GM19372 (cell line): ENCODE measurements around the gene DEF6.
A peak's percentile ranks its signal among the peaks of the same experiment; 100 is the strongest.

Experiments used
- ATAC-seq: cut with Tn5 transposase; IDR thresholded peaks from one replicate; pipeline ENCODE4 v1.9.1; 2021; ENCODE audit warnings: mild to moderate bottlenecking, low read depth, moderate library complexity; ENCODE audit not compliant: unreplicated experiment

The DEF6 gene, protein sequence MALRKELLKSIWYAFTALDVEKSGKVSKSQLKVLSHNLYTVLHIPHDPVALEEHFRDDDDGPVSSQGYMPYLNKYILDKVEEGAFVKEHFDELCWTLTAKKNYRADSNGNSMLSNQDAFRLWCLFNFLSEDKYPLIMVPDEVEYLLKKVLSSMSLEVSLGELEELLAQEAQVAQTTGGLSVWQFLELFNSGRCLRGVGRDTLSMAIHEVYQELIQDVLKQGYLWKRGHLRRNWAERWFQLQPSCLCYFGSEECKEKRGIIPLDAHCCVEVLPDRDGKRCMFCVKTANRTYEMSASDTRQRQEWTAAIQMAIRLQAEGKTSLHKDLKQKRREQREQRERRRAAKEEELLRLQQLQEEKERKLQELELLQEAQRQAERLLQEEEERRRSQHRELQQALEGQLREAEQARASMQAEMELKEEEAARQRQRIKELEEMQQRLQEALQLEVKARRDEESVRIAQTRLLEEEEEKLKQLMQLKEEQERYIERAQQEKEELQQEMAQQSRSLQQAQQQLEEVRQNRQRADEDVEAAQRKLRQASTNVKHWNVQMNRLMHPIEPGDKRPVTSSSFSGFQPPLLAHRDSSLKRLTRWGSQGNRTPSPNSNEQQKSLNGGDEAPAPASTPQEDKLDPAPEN

GRCh38 chr6:35297601-35298481, at the start of gene DEF6:
Gene DEF6 (plus strand): TSS chr6:35297818. CDS start chr6:35297857, 39 bp downstream.
- peak; percentile 88 for ATAC-seq

- ATAC-seq = no peak
These were observed 49.3 kb upstream of the DEF6 start for GRCh38 chr6:35248300-35248699.

DNA sequence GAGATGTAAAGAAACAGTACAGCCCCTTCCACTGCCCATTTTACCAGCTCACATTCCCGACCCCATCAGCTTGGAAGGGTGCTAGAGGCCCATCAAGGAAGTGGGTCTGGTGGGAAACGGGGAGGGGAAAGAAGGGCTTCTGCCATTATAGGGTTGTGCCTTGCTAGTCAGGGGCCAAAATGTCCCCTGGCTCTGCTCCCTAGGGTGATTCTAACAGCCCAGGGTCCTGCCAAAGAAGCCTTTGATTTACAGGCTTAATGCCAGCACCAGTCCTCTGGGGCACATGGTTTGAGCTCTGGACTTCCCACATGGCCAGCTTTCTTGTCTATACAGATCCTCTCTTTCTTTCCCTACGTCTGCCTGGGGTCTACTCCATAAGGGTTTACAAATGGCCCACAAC, 48.7 kb upstream of the DEF6 start:
- no peak for ATAC-seq

- ATAC-seq = no peak
These were observed 45.7 kb upstream of the DEF6 start for GRCh38 chr6:35251949-35252348.

- ATAC-seq = no peak
These were observed 44.4 kb upstream of the DEF6 start for GRCh38 chr6:35253249-35253648.

GRCh38 chr6:35258336-35258735, 39.3 kb upstream of the DEF6 start:
- no peak for ATAC-seq

DNA sequence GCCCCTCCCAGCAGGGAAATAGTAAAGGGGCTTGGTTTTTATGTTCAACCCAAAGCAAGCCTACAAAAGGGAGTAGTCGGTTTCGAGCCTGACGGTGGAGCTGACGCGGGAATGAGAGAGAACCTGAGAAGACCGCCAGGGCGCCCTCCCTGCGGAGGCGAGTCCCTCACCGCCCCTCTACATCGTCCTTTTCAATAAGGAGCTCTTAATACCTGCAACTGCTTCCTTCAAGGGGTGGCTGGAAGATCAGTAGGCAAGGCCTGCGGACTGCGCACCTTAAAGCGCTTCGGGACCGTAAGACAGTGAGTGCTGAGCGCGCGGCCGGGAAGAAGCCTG, 38.8 kb upstream of the DEF6 start:
- peak; percentile 3 for ATAC-seq

GRCh38 chr6:35259194-35259947, 38.2 kb upstream of the DEF6 start, which contains the start of gene ZNF76:
Gene ZNF76 (plus strand): TSS chr6:35259735. CDS start chr6:35281152, 21,417 bp downstream.
- ATAC-seq = peak; percentile 84

- ATAC-seq = peak; percentile 39
These were observed 37.5 kb upstream of the DEF6 start for GRCh38 chr6:35259948-35260590.

DNA sequence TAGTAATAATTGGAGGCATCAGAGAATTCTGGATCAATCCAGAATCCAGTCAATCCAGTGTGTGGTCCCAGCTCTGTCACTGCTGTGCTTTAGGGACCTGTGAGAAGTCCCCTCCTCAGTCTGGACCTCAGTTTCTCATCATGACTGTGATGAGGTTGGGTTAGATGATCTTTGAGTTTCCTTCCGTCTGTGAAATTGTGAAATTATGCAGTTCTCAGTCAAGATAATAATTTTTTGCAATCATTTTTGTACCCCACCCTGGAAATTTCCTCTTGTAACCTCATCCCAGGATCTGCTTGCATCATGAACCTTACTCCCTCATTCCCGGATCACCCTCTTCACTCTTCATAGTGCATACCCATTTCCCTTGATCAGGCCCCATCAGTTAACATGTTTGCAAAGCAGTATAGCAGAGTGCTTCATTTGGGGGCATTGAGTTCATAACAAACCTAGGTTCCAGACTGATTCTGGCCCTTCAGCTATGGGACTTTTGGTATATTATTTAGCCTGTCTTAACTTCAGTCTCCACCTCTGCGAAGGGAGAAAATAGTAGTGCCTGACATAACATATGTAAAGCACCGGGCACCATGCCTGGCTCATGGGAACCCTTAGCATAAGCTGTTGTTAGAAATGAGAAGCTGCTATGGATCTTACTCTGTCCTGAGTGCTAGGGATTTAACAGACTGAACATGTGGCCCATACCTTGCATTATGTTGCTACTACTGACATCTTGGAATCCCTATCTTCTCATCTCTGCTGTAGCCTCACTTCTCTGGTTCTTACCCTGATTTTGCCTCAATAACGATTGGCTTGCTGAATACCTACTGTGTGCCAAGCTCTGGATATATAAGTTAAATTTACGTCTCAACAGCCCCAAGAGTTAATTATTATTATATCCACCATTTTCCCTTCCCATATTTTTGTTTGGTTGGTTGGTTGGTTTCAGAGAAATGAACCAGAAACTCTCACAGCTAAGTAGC, 36.7 kb upstream of the DEF6 start:
- no peak for ATAC-seq

DNA sequence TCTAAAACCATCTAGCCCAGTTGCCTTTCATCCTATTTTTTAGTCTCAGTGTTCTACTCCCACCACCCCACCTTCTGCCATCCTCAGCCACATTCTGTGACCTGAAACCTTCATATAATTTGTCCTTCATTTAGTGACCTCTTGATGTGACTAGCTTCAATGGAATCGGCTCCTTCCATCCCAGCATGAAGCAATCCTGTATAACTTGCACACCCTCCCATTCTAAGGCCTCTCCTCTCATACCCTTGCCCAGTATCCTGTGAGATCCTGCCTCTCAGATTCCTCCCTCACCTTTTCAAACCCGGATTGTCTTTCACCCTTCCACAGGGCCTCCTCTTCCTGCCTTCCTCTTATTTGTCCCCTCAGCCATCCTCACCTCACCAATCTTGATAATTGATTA, 35.0 kb upstream of the DEF6 start:
- ATAC-seq = no peak

- no peak for ATAC-seq
These were observed 32.9 kb upstream of the DEF6 start for GRCh38 chr6:35264550-35265274.

DNA sequence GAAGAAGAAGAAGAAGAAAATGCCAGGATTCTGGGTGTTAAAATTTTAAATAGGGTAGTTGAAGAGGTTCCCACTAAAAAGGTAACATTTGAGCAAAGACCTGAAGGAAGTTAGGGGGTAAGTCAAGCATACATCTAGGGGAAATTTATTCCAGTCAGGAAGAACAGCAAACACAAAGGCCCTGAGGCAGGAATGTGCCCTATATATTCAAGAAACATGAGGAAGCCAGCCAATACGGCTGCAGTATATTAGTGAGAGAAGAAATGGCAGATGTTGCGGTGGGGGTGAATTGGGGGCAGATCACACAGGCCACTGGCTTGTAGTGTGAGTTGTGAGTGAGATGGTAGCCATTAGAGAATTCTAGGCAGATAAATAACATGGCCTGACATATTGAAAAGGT, 32.1 kb upstream of the DEF6 start:
- ATAC-seq = no peak

DNA sequence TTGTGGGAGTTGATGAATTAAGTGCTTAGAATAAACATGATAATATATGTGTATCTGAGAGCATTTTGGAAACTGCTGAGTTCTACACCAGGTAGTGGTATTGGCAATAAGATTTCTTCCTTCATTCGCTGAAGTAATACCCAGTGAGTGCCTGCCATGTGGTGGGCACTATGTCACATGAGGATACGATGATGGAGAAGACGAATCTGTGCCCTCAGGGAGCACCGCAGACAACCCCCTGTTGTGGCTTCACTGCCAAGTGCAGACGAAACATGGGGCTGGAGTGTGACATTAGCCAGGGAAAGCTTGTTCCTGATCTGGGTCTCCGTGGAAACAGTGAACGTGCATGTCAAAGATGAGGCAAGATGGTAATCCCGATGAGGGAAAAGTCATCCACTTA, 30.2 kb upstream of the DEF6 start:
- no peak for ATAC-seq

DNA sequence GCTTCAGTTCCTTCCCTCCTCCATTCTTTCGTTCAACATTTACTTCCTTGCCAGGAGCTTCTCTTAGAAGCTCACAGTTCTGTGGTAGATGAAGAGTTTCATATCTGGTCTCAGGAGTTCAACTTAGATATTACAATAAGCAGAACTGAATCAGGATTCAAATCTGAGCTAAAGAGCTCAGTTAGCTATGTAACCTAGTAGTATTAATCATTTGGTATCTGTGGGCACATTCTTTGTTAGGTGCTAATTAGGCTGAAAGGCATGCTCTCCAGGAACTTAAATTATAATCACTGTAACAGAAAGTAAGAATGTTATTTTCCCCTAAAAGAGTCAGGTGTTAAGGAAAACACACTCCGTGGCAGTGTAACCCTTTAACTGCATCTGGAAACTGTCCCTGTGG, 29.7 kb upstream of the DEF6 start:
- ATAC-seq = no peak

- no peak for ATAC-seq
These were observed 25.6 kb upstream of the DEF6 start for GRCh38 chr6:35272005-35272404.

DNA sequence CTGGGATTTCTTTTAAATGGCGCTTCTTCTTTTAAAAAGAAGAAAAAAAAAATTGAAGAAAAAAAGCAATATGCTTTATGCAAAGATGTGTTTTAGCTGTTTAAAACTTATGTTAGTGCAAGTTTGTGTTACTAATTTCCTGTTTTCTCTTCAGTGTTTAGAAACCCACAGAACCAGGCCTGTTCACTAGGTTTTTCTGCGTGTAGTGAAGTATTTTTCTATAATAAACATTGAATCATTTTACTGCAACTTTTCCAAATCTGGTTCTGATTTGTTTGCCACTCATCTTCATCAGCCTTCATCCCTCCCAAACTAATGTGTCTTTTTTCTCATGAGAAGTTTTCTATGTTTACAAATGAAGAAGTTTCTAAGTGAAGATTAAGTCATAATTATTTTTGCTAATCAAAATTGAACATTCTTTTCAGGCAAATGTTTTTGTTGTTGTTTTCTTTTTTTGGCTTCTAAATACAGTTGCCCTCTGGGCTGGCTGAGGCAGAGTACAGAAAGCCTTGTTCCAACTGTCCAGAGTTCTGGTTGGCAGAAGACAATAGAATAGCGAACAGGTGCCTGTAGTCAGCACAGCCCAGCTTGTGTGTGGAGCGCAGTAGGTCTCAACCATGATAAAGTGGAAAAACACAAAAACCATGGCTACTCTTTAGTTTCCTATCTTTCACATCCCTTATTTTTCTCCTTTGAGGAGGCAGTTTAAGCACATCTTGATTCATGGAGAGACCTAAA, 23.6 kb upstream of the DEF6 start:
- no peak for ATAC-seq
